ENCODE data around the gene CACNA1C.

The CACNA1C gene

GRCh38 chr12:2258025-2258424 lies 205.2 kb downstream of the CACNA1C start:
- DNase-seq (ENCODE audit: low spot score): peak; percentile 23

- no peak for DNase-seq (ENCODE audit: low spot score)
Observed at GRCh38 chr12:2259369-2259768, 206.6 kb downstream of the CACNA1C start.

- no peak for DNase-seq (ENCODE audit: low spot score)
Observed at GRCh38 chr12:2260441-2260840, 207.7 kb downstream of the CACNA1C start.

GRCh38 chr12:2261708-2262107 lies 208.9 kb downstream of the CACNA1C start:
- DNase-seq (ENCODE audit: low spot score): no peak

- DNase-seq (ENCODE audit: low spot score): no peak
Observed at GRCh38 chr12:2262449-2262848, 209.7 kb downstream of the CACNA1C start.

GRCh38 chr12:2263901-2264300 lies 211.1 kb downstream of the CACNA1C start:
- DNase-seq (ENCODE audit: low spot score): no peak

GRCh38 chr12:2264651-2265232 lies 212.0 kb downstream of the CACNA1C start:
- DNase-seq (ENCODE audit: low spot score): no peak

GRCh38 chr12:2265461-2266167 lies 212.8 kb downstream of the CACNA1C start:
- DNase-seq (ENCODE audit: low spot score): no peak

GRCh38 chr12:2266666-2267620 lies 214.2 kb downstream of the CACNA1C start:
- DNase-seq (ENCODE audit: low spot score): no peak

GRCh38 chr12:2267703-2268470 lies 215.1 kb downstream of the CACNA1C start:
- no peak for DNase-seq (ENCODE audit: low spot score)

GRCh38 chr12:2268471-2269286 lies 215.9 kb downstream of the CACNA1C start:
- DNase-seq (ENCODE audit: low spot score): no peak

- no peak for DNase-seq (ENCODE audit: low spot score)
Observed at GRCh38 chr12:2270846-2271245, 218.1 kb downstream of the CACNA1C start.

GRCh38 chr12:2271961-2272360 lies 219.2 kb downstream of the CACNA1C start:
- no peak for DNase-seq (ENCODE audit: low spot score)

- no peak for DNase-seq (ENCODE audit: low spot score)
Observed at GRCh38 chr12:2273288-2273687, 220.5 kb downstream of the CACNA1C start.

GRCh38 chr12:2273751-2274150 lies 221.0 kb downstream of the CACNA1C start:
- DNase-seq (ENCODE audit: low spot score): no peak

- DNase-seq (ENCODE audit: low spot score): no peak
Observed at GRCh38 chr12:2274733-2275132, 221.9 kb downstream of the CACNA1C start.

- no peak for DNase-seq (ENCODE audit: low spot score)
Observed at GRCh38 chr12:2276288-2277033, 223.7 kb downstream of the CACNA1C start.

GRCh38 chr12:2277492-2278155 lies 224.8 kb downstream of the CACNA1C start:
- DNase-seq (ENCODE audit: low spot score): no peak

GRCh38 chr12:2281446-2281845 lies 228.7 kb downstream of the CACNA1C start:
- DNase-seq (ENCODE audit: low spot score): no peak

- no peak for DNase-seq (ENCODE audit: low spot score)
Observed at GRCh38 chr12:2282318-2282717, 229.5 kb downstream of the CACNA1C start.

All from putamen (tissue), 1 donor.